MCF 10A (cell line): ENCODE data around the gene ZSCAN22. TPM values are rescaled to one million over a fixed set of nuclear protein-coding genes. Genes with fewer than 3 reads are reported as not detected.

ENCODE experiments used
- BruUV-seq: library from RNA; stranded (reverse); fragments of 400-500 nt; replicated peaks from 2 replicates; lab custom pipeline; 2021; lab: Mats Ljungman, UMichigan
- CTCF ChIA-PET: fragments of 300-600 bp; sonication (Branson Sonifier 250); formaldehyde crosslinking; extraction: SDS; loops from one replicate; lab custom pipeline; 2021; ENCODE audit warnings: antibody characterized with exemption, inconsistent platforms; lab: Yijun Ruan, JAX
- POLR2A ChIA-PET: fragments of 300-600, 350-650 bp; sonication (Branson Sonifier 250); formaldehyde crosslinking; extraction: SDS; loops from one replicate; lab custom pipeline; 2020; ENCODE audit warnings: antibody characterized with exemption, inconsistent platforms; lab: Yijun Ruan, JAX
- DNase-seq: peaks from one replicate; pipeline ENCODE4 v3.0.0-alpha.2; 2018; ENCODE audit not compliant: unreplicated experiment
- H3K27ac Mint-ChIP-seq: one replicate; pipeline ENCODE4 v1.8.0; 2022; ENCODE audit warnings: mild to moderate bottlenecking, low read depth, mixed read lengths; ENCODE audit not compliant: unreplicated experiment
- H3K27me3 Mint-ChIP-seq: one replicate; pipeline ENCODE4 v1.8.0; 2022; ENCODE audit warnings: mixed read lengths; ENCODE audit not compliant: insufficient read depth, unreplicated experiment
- H3K36me3 Mint-ChIP-seq: one replicate; pipeline ENCODE4 v1.8.0; 2022; ENCODE audit warnings: mild to moderate bottlenecking, moderate library complexity, mixed read lengths; ENCODE audit not compliant: insufficient read depth, unreplicated experiment
- H3K4me1 Mint-ChIP-seq: one replicate; pipeline ENCODE4 v1.8.0; 2022; ENCODE audit warnings: mixed read lengths; ENCODE audit not compliant: insufficient read depth, unreplicated experiment
- H3K4me3 Mint-ChIP-seq: one replicate; pipeline ENCODE4 v1.8.0; 2022; ENCODE audit warnings: mild to moderate bottlenecking, moderate library complexity, mixed read lengths; ENCODE audit not compliant: unreplicated experiment
- H3K9me3 Mint-ChIP-seq: one replicate; pipeline ENCODE4 v1.8.0; 2022; ENCODE audit warnings: mixed read lengths; ENCODE audit not compliant: unreplicated experiment
- CTCF ChIP-seq: fragments of 200-600 bp; IDR thresholded peaks from one replicate; pipeline ENCODE4 v1.8.0; 2022; ENCODE audit warnings: antibody characterized with exemption, mild to moderate bottlenecking; ENCODE audit not compliant: unreplicated experiment
- intact Hi-C: fragments of 100-400 bp; cut with micrococcal nuclease; formaldehyde crosslinking; loops from 2 replicates; pipeline ENCODE4 v1.14.1; 2022
- total RNA-seq: library from RNA; stranded (reverse); gene quantifications from 2 replicates; pipeline ENCODE4 v1.2.3, GENCODE V29; 2022

The ZSCAN22 gene
- total RNA-seq, 1 experiment from 2014 or later: 3.8 TPM

- Mint-ChIP-seq H3K9me3 (no peaks in the 10 kb centered on the region), H3K27me3 (no peaks in the 10 kb centered on the region), H3K4me3 (no peak overlapping the region), H3K36me3 (peaks cover 9% of the 10 kb centered on the region), H3K27ac (no peak overlapping the region), H3K4me1 (peaks cover 9% of the 10 kb centered on the region)
- POLR2A ChIA-PET: interaction anchor here (0.6 to 2.6 kb wide), 4 partner anchors 13 to 32 kb away, joined by 3 to 17 read pairs (median 8); partner anchors contain the start of gene ZNF497
- no peak for DNase-seq
- CTCF ChIA-PET: interaction anchor here (1.2 kb wide), 1 partner anchor 187 kb away, joined by 3 read pairs; the partner anchor contains the start of gene ZBTB45
- intact Hi-C loops: no loop called here
- no peak for TF ChIP-seq CTCF
- no TSS peak for BruUV-seq
Observed at GRCh38 chr19:58332697-58333096, 5.9 kb downstream of the ZSCAN22 start.

GRCh38 chr19:58334691-58335249, 8.0 kb downstream of the ZSCAN22 start:
- H3K4me3 Mint-ChIP-seq: no peak overlapping the region
- TF ChIP-seq CTCF: no peak
- peaks cover 9% of the 10 kb centered on the region for H3K4me1 Mint-ChIP-seq
- BruUV-seq: no TSS peak
- intact Hi-C loops: no loop called here
- H3K27ac Mint-ChIP-seq: no peak overlapping the region
- ChIA-PET POLR2A (no interaction called here), CTCF (no interaction called here)
- H3K27me3 Mint-ChIP-seq: no peaks in the 10 kb centered on the region
- H3K9me3 Mint-ChIP-seq: peaks cover 2% of the 10 kb centered on the region
- DNase-seq: no peak
- peaks cover 16% of the 10 kb centered on the region for H3K36me3 Mint-ChIP-seq

- Mint-ChIP-seq H3K27me3 (no peaks in the 10 kb centered on the region), H3K4me3 (no peak overlapping the region), H3K4me1 (peaks cover 4% of the 10 kb centered on the region), H3K36me3 (peaks cover 16% of the 10 kb centered on the region), H3K9me3 (peaks cover 7% of the 10 kb centered on the region), H3K27ac (no peak overlapping the region)
- no peak for TF ChIP-seq CTCF
- intact Hi-C loops: no loop called here
- DNase-seq: no peak
- BruUV-seq: no TSS peak
- ChIA-PET CTCF (interaction anchor here (0.6 kb wide), 1 partner anchor 177 kb away, joined by 6 read pairs; no protein-coding TSS in a partner anchor), POLR2A (interaction anchor here (0.7 kb wide), 1 partner anchor 51 kb away, joined by 3 read pairs; the partner anchor contains the start of gene RPS5)
Observed at GRCh38 chr19:58335630-58336029, 8.8 kb downstream of the ZSCAN22 start.

- no peak for TF ChIP-seq CTCF
- Mint-ChIP-seq H3K27me3 (no peaks in the 10 kb centered on the region), H3K27ac (no peak overlapping the region), H3K36me3 (peaks cover 16% of the 10 kb centered on the region), H3K4me3 (no peak overlapping the region), H3K9me3 (peaks cover 7% of the 10 kb centered on the region), H3K4me1 (no peaks in the 10 kb centered on the region)
- intact Hi-C loops: no loop called here
- ChIA-PET POLR2A (interaction anchor here (0.7 kb wide), 1 partner anchor 51 kb away, joined by 3 read pairs; the partner anchor contains the start of gene RPS5), CTCF (interaction anchor here (0.7 kb wide), 1 partner anchor 45 kb away, joined by 3 read pairs; no protein-coding TSS in a partner anchor)
- no peak for DNase-seq
- BruUV-seq: no TSS peak
Observed at GRCh38 chr19:58336216-58336615, 9.4 kb downstream of the ZSCAN22 start.
